ENCODE results near the gene GSTA1. TPM values are rescaled to one million over a fixed set of nuclear protein-coding genes. Genes with fewer than 3 reads are reported as not detected.

Gene GSTA1
- total RNA-seq, 2 donors from 2014 or later, result not detected

Other genes with a start within 250 kb of the GSTA1 start
- 1 to 10 TPM; 4.9 to 5.2 TPM for gene TRAM2, start 226.8 kb downstream of the GSTA1 start, total RNA-seq
- gene TMEM14A, start 132.7 kb downstream of the GSTA1 start, total RNA-seq, result 1 to 10 TPM; 9.3 to 9.8 TPM
- gene GSTA2, start 40.3 kb downstream of the GSTA1 start, total RNA-seq, result not detected
- gene GSTA5, start 37.0 kb upstream of the GSTA1 start, total RNA-seq, result not detected
- not detected for gene GSTA3, start 105.9 kb upstream of the GSTA1 start, total RNA-seq
- gene GSTA4, start 191.5 kb upstream of the GSTA1 start, total RNA-seq, result 10 to 100 TPM; 17.5 to 21.4 TPM

Measured in activated T-cell treated with anti-CD3 and anti-CD28 coated beads, Interleukin-2, amount 50 U/mL, for 72 hours (primary cell).